Caco-2 (cell line): ENCODE results near the gene SLAMF6. TPM values are rescaled to one million over a fixed set of nuclear protein-coding genes. Genes with fewer than 3 reads are reported as not detected.

Experiments
- BruUV-seq: library from RNA; stranded (reverse); fragments of 400-500 nt; replicated peaks from 2 replicates; lab custom pipeline; 2021; lab: Mats Ljungman, UMichigan
- CTCF ChIA-PET: fragments of 300-600 bp; sonication (Branson Sonifier 250); formaldehyde crosslinking; loops from one replicate; lab custom pipeline; 2022; ENCODE audit warnings: antibody characterized with exemption; lab: Charles Lee
- POLR2A ChIA-PET: fragments of 300-600 bp; sonication (Branson Sonifier 250); formaldehyde crosslinking; loops from one replicate; lab custom pipeline; 2022; ENCODE audit warnings: antibody characterized with exemption; lab: Charles Lee
- DNase-seq, 2 experiments: peaks; one replicate each; pipeline versions ENCODE4 v3.0.0 to v3.0.0-alpha.2; 2020 to 2022
- H3K27me3 ChIP-seq: replicated peaks from 2 replicates; pipeline ENCODE4 v1.6.0; 2011; ENCODE audit warnings: low read length; ENCODE audit not compliant: control insufficient read depth, insufficient read depth
- H3K36me3 ChIP-seq: 2 replicates; pipeline ENCODE4 v1.5.1; 2011; ENCODE audit warnings: low read length; ENCODE audit not compliant: control insufficient read depth, insufficient read depth
- H3K4me1 ChIP-seq: fragments of 250-450 bp; sonication (Bioruptor Pico); 2 replicates; pipeline ENCODE4 v1.5.1; 2020; ENCODE audit warnings: mild to moderate bottlenecking
- H3K4me3 ChIP-seq: 2 replicates; pipeline ENCODE4 v1.5.1; 2011; ENCODE audit warnings: low read depth, mild to moderate bottlenecking, control low read depth, low read length
- H3K9me3 ChIP-seq: fragments of 250-450 bp; sonication (Bioruptor Pico); 2 replicates; pipeline ENCODE4 v1.5.1; 2020; ENCODE audit warnings: mild to moderate bottlenecking, moderate library complexity
- H3K27ac Mint-ChIP-seq: one replicate; pipeline ENCODE4 v1.8.0; 2022; ENCODE audit warnings: mixed read lengths; ENCODE audit not compliant: unreplicated experiment
- H3K27me3 Mint-ChIP-seq: one replicate; pipeline ENCODE4 v1.8.0; 2022; ENCODE audit warnings: mixed read lengths; ENCODE audit not compliant: insufficient read depth, unreplicated experiment
- H3K36me3 Mint-ChIP-seq: one replicate; pipeline ENCODE4 v1.8.0; 2022; ENCODE audit warnings: mild to moderate bottlenecking, mixed read lengths; ENCODE audit not compliant: insufficient read depth, unreplicated experiment
- H3K4me1 Mint-ChIP-seq: one replicate; pipeline ENCODE4 v1.8.0; 2022; ENCODE audit warnings: low read depth, mixed read lengths; ENCODE audit not compliant: unreplicated experiment
- H3K4me3 Mint-ChIP-seq: one replicate; pipeline ENCODE4 v1.8.0; 2022; ENCODE audit warnings: mild to moderate bottlenecking, moderate library complexity, mixed read lengths; ENCODE audit not compliant: unreplicated experiment
- H3K9me3 Mint-ChIP-seq: one replicate; pipeline ENCODE4 v1.8.0; 2022; ENCODE audit warnings: mixed read lengths; ENCODE audit not compliant: unreplicated experiment
- CTCF ChIP-seq, 2 experiments: fragments of 200-600 bp in 1 of 2; IDR thresholded peaks; 1 replicate in 1 of 2; 2 replicates in 1 of 2; pipeline versions ENCODE4 v1.5.1 to v1.8.0; 2011 to 2022; ENCODE audit warnings: antibody characterized with exemption in 1 of 2, control low read depth in 1 of 2, inconsistent platforms in 1 of 2, low read depth in 1 of 2, low read length in 1 of 2, mild to moderate bottlenecking in 1 of 2, moderate library complexity in 1 of 2; ENCODE audit not compliant: insufficient read depth in 1 of 2, severe bottlenecking in 1 of 2, unreplicated experiment in 1 of 2
- intact Hi-C: fragments of 100-400 bp; cut with micrococcal nuclease; formaldehyde crosslinking; loops from one replicate; pipeline ENCODE4 v1.10.0; 2022; ENCODE audit not compliant: unreplicated experiment
- total RNA-seq: library from RNA; stranded (reverse); gene quantifications from 2 replicates; pipeline ENCODE4 v1.2.3, GENCODE V29; 2022

SLAMF6 gene
- total RNA-seq, 1 experiment from 2014 or later = not detected

- H3K27ac Mint-ChIP-seq = no peak overlapping the region
- ChIA-PET POLR2A (no interaction called here), CTCF (no interaction called here)
Observed at GRCh38 chr1:160446945-160447600, 76.0 kb downstream of the SLAMF6 start.

GRCh38 chr1:160439718-160440117 lies 83.3 kb downstream of the SLAMF6 start:
- no peak for DNase-seq
- no peaks in the 10 kb centered on the region for H3K9me3 Mint-ChIP-seq
- H3K27me3 ChIP-seq = no peaks in the 10 kb centered on the region
- H3K4me1 Mint-ChIP-seq = no peaks in the 10 kb centered on the region
- no peaks in the 10 kb centered on the region for H3K4me1 ChIP-seq
- CTCF ChIA-PET = interaction anchor here (0.6 kb wide), 1 partner anchor 293 kb away, joined by 3 read pairs; no protein-coding TSS in a partner anchor
- H3K27me3 Mint-ChIP-seq = no peaks in the 10 kb centered on the region
- no peak for TF ChIP-seq CTCF (IDR thresholded peaks at IDR 0.05; ENCODE audit: insufficient read depth in 1 of 2, low read depth in 1 of 2, low read length in 1 of 2, severe bottlenecking in 1 of 2, unreplicated experiment in 1 of 2)
- intact Hi-C loops = no loop called here
- BruUV-seq = no TSS peak
- H3K4me3 ChIP-seq = no peak overlapping the region
- POLR2A ChIA-PET = no interaction called here
- no peaks in the 10 kb centered on the region for H3K9me3 ChIP-seq
- H3K36me3 ChIP-seq = no peaks in the 10 kb centered on the region
- no peak overlapping the region for H3K4me3 Mint-ChIP-seq
- H3K36me3 Mint-ChIP-seq = no peaks in the 10 kb centered on the region
- no peak overlapping the region for H3K27ac Mint-ChIP-seq

More at GRCh38 chr1:160446945-160447600, 76.0 kb downstream of the SLAMF6 start:
- H3K4me1 ChIP-seq = no peaks in the 10 kb centered on the region
- H3K27me3 Mint-ChIP-seq = peaks cover 2% of the 10 kb centered on the region
- H3K4me1 Mint-ChIP-seq = no peaks in the 10 kb centered on the region
- no peak for TF ChIP-seq CTCF (IDR thresholded peaks at IDR 0.05; ENCODE audit: insufficient read depth in 1 of 2, low read depth in 1 of 2, low read length in 1 of 2, severe bottlenecking in 1 of 2, unreplicated experiment in 1 of 2)
- no peak overlapping the region for H3K4me3 Mint-ChIP-seq
- BruUV-seq = no TSS peak
- H3K4me3 ChIP-seq = no peak overlapping the region
- no peaks in the 10 kb centered on the region for H3K9me3 Mint-ChIP-seq
- H3K27me3 ChIP-seq = no peaks in the 10 kb centered on the region
- no peaks in the 10 kb centered on the region for H3K36me3 Mint-ChIP-seq
- intact Hi-C loops = no loop called here
- H3K36me3 ChIP-seq = no peaks in the 10 kb centered on the region
- DNase-seq = no peak
- H3K9me3 ChIP-seq = no peaks in the 10 kb centered on the region

- POLR2A ChIA-PET = no interaction called here
- H3K36me3 Mint-ChIP-seq = no peaks in the 10 kb centered on the region
- H3K4me3 ChIP-seq = no peak overlapping the region
- no peaks in the 10 kb centered on the region for H3K4me1 ChIP-seq
- no peak for DNase-seq
- no peak overlapping the region for H3K4me3 Mint-ChIP-seq
- CTCF ChIA-PET = no interaction called here
- peaks cover 4% of the 10 kb centered on the region for H3K27me3 Mint-ChIP-seq
- H3K9me3 ChIP-seq = no peaks in the 10 kb centered on the region
- H3K36me3 ChIP-seq = no peaks in the 10 kb centered on the region
- TF ChIP-seq CTCF (IDR thresholded peaks at IDR 0.05; ENCODE audit: insufficient read depth in 1 of 2, low read depth in 1 of 2, low read length in 1 of 2, severe bottlenecking in 1 of 2, unreplicated experiment in 1 of 2) = no peak
- intact Hi-C loops = no loop called here
- no TSS peak for BruUV-seq
- no peaks in the 10 kb centered on the region for H3K27me3 ChIP-seq
- H3K4me1 Mint-ChIP-seq = no peaks in the 10 kb centered on the region
- no peak overlapping the region for H3K27ac Mint-ChIP-seq
- no peaks in the 10 kb centered on the region for H3K9me3 Mint-ChIP-seq
Observed at GRCh38 chr1:160438935-160439334, 84.1 kb downstream of the SLAMF6 start.
